ENCODE data around the gene PSMG4.

GRCh38 chr6:3311826-3312225 is 53.1 kb downstream of the PSMG4 start:
- no peak for TF ChIP-seq GATA2 (IDR thresholded peaks at IDR 0.05; ENCODE audit: low read depth, low read length)
- no peak for TF ChIP-seq GATA3 (IDR thresholded peaks at IDR 0.05; ENCODE audit: low read depth, low read length)

Data from SH-SY5Y (cell line).